Fibroblast of skin of abdomen (primary cell): ENCODE data around the gene BBS2.
"Not testable (repeated sequence)": the region's sequence is repeated elsewhere in the genome, so short reads cannot be mapped to it uniquely, and the experiment has no call there.

ENCODE experiments used
- DNase-seq: peaks from one replicate; pipeline ENCODE4 v3.0.0-alpha.2; 2013

Gene BBS2

GRCh38 chr16:56525236-56525635 lies 5.4 kb upstream of the BBS2 start:
- peak; percentile 86 for DNase-seq

- DNase-seq: no peak
These were observed 390 bp upstream of the BBS2 start for GRCh38 chr16:56520251-56520577.

- peak; percentile 5 for DNase-seq
These were observed 1.4 kb downstream of the BBS2 start for GRCh38 chr16:56518425-56518824.

GRCh38 chr16:56517206-56517605 lies 2.6 kb downstream of the BBS2 start:
- DNase-seq: no peak

GRCh38 chr16:56515665-56516064 lies 4.2 kb downstream of the BBS2 start:
- no peak for DNase-seq

- no peak for DNase-seq
These were observed 5.0 kb downstream of the BBS2 start for GRCh38 chr16:56514845-56515244.

- DNase-seq: peak; percentile 59
These were observed 5.9 kb downstream of the BBS2 start for GRCh38 chr16:56513972-56514371.

GRCh38 chr16:56513091-56513490 lies 6.7 kb downstream of the BBS2 start:
- no peak for DNase-seq

GRCh38 chr16:56512025-56512424 lies 7.8 kb downstream of the BBS2 start:
- no peak for DNase-seq

- peak; percentile 22 for DNase-seq
These were observed 9.3 kb downstream of the BBS2 start for GRCh38 chr16:56510544-56510943.

- peak; percentile 67 for DNase-seq
These were observed 12.9 kb downstream of the BBS2 start for GRCh38 chr16:56506941-56507340.

- DNase-seq: no peak
These were observed 14.6 kb downstream of the BBS2 start for GRCh38 chr16:56505181-56505580.

GRCh38 chr16:56493815-56494214 lies 26.0 kb downstream of the BBS2 start:
- no peak for DNase-seq

- peak; percentile 12 for DNase-seq
These were observed 26.7 kb downstream of the BBS2 start for GRCh38 chr16:56493126-56493525.

- no peak for DNase-seq
These were observed 28.1 kb downstream of the BBS2 start for GRCh38 chr16:56491657-56492261.

- not testable (repeated sequence) for DNase-seq
These were observed 31.0 kb downstream of the BBS2 start for GRCh38 chr16:56488868-56489267.

- no peak for DNase-seq
These were observed 31.8 kb downstream of the BBS2 start for GRCh38 chr16:56488035-56488434.

GRCh38 chr16:56483394-56483793 lies 36.4 kb downstream of the BBS2 start:
- no peak for DNase-seq

GRCh38 chr16:56482683-56483236 lies 37.1 kb downstream of the BBS2 start:
- no peak for DNase-seq

- peak; percentile 4 for DNase-seq
These were observed 38.2 kb downstream of the BBS2 start for GRCh38 chr16:56481468-56482122.

- DNase-seq: no peak
These were observed 38.9 kb downstream of the BBS2 start for GRCh38 chr16:56480776-56481467.

GRCh38 chr16:56479469-56479868 lies 40.4 kb downstream of the BBS2 start:
- DNase-seq: no peak

- DNase-seq: peak; percentile 43
These were observed 41.4 kb downstream of the BBS2 start for GRCh38 chr16:56478281-56479049.
